BJ (cell line): Measurements from ENCODE around the gene CHMP6. TPM values are rescaled to one million over a fixed set of nuclear protein-coding genes. Genes with fewer than 3 reads are reported as not detected.
A peak's percentile ranks its signal among the peaks of the same experiment; 100 is the strongest.

ENCODE experiments used
- CTCF ChIA-PET: fragments of 350-600 bp; formaldehyde crosslinking; extraction: SDS; loops from one replicate; lab custom pipeline; 2021; ENCODE audit warnings: antibody characterized with exemption, inconsistent platforms; lab: Yijun Ruan, JAX
- POLR2A ChIA-PET: fragments of 300-600 bp; sonication (Branson Sonifier 250); formaldehyde crosslinking; extraction: SDS; loops from one replicate; lab custom pipeline; 2021; ENCODE audit warnings: antibody characterized with exemption; lab: Charles Lee
- DNase-seq: peaks from one replicate; pipeline ENCODE4 v3.0.0-alpha.2; 2011; ENCODE audit warnings: low read depth
- H3K27me3 ChIP-seq: 2 replicates; pipeline ENCODE4 v1.6.0; 2011; ENCODE audit warnings: low read length; ENCODE audit not compliant: control insufficient read depth, insufficient read depth
- H3K36me3 ChIP-seq: 2 replicates; pipeline ENCODE4 v1.5.1; 2011; ENCODE audit warnings: low read length; ENCODE audit not compliant: control insufficient read depth, insufficient read depth
- H3K4me3 ChIP-seq: 2 replicates; pipeline ENCODE4 v1.5.1; 2011; ENCODE audit warnings: low read depth, mild to moderate bottlenecking, control low read depth, low read length
- polyA plus RNA-seq: library from polyadenylated mRNA; depleted of rRNA; stranded (reverse); fragments of >200 nt; gene quantifications from 2 replicates; pipeline ENCODE4 v1.2.3, GENCODE V29; 2011
- TF ChIP-seq, protein P1 (sequence below): IDR thresholded peaks from 2 replicates; pipeline ENCODE4 v1.5.1; 2011; ENCODE audit warnings: low read depth, mild to moderate bottlenecking, control low read depth, inconsistent platforms, low read length, moderate library complexity; ENCODE audit not compliant: insufficient read depth

CHMP6 gene
- polyA plus RNA-seq, 1 experiment, result 30.7 TPM

DNA sequence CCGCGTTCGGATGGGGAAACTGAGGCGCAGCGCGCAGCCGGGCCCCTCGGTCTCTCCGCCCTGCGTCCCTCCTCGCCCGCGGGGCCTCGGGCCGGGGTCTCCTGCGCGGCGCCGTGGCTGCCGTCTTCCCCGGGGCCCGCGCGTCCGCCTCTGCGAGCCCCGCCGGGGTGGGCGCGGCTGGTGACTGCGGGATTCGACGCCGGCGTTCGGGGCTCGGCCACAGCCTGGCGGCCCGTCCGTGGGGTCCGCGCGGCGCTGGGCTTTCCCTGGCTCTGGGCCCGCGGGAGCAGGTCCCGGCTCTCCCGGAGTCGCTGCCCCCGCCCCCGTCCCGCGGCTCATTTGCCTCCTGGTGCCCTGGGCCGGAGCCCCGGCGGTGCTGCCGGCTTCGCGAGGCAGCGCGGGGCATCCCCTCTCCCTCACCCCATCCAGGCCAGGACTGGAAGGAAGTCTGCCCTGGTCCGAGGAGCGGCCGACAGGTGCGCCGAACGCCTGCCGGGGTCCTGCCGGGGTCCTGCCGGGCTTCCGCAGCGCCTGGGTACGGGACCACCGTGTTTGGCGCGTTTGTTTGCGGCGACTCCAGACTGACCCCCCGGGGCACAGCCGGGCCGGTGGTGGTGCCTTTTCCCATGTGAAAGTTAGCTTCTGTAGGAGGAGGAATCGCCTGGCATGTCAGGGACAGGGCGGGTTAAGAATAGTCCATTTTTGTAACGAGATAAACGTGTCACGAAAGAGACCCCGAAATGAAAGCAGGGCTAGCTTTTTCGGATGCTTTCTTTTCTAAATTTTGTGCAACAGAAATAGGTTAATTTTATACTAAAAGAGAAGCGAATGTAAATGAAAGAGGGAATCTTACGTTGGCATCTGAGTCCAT lies 671 bp downstream of the CHMP6 start:
- Histone ChIP-seq H3K27me3 (no peaks in the 10 kb centered on the region), H3K4me3 (peak overlapping the region; percentile 82), H3K36me3 (peaks cover 21% of the 10 kb centered on the region)
- ChIA-PET CTCF (interaction anchor here (0.7 to 2.5 kb wide), 6 partner anchors 13 to 109 kb away, joined by 3 to 11 read pairs (median 5); no protein-coding TSS in a partner anchor), POLR2A (no interaction called here)
- DNase-seq, result no peak
- TF ChIP-seq, protein P1, sequence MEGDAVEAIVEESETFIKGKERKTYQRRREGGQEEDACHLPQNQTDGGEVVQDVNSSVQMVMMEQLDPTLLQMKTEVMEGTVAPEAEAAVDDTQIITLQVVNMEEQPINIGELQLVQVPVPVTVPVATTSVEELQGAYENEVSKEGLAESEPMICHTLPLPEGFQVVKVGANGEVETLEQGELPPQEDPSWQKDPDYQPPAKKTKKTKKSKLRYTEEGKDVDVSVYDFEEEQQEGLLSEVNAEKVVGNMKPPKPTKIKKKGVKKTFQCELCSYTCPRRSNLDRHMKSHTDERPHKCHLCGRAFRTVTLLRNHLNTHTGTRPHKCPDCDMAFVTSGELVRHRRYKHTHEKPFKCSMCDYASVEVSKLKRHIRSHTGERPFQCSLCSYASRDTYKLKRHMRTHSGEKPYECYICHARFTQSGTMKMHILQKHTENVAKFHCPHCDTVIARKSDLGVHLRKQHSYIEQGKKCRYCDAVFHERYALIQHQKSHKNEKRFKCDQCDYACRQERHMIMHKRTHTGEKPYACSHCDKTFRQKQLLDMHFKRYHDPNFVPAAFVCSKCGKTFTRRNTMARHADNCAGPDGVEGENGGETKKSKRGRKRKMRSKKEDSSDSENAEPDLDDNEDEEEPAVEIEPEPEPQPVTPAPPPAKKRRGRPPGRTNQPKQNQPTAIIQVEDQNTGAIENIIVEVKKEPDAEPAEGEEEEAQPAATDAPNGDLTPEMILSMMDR, result no peak

DNA sequence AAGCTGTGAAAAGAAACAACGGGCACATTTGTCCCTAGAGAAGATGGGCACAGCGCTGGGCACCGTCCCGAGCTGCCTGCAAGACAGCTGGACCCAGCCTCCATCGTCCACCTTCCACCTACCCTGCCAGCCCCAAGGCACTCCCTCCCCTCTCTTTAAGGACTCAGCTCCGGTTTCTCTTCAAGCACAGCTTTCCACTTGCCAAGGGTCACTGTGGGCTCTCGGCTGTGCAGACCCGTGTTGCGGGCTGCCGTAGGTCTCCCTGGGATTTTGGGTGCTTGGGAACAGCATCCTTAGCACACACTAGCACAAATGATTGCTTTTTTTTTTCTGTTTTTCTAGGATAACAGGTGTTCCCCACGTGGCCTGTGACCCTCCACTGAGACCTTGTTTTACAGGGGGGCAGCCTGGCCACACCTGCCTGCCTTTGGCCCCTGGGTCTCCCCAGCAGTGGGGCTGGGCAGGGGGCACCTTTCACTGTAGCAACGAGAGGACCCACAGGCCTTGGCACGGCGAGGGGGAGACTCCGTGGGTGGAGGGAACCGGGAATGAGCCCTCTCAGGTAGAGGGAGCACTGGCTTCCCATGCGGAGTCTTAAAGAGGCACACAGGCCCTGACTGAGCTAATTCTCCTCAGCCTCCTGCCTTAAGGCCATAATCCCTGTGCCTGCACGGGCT lies 1.4 kb downstream of the CHMP6 start:
- ChIA-PET CTCF (interaction anchor here (0.7 to 2.5 kb wide), 4 partner anchors 12 to 104 kb away, joined by 3 to 11 read pairs (median 4); no protein-coding TSS in a partner anchor), POLR2A (no interaction called here)
- H3K4me3 ChIP-seq, result peak overlapping the region; percentile 82
- no peak for DNase-seq
- no peaks in the 10 kb centered on the region for H3K27me3 ChIP-seq
- H3K36me3 ChIP-seq, result peaks cover 26% of the 10 kb centered on the region
- TF ChIP-seq, protein P1, result no peak

DNA sequence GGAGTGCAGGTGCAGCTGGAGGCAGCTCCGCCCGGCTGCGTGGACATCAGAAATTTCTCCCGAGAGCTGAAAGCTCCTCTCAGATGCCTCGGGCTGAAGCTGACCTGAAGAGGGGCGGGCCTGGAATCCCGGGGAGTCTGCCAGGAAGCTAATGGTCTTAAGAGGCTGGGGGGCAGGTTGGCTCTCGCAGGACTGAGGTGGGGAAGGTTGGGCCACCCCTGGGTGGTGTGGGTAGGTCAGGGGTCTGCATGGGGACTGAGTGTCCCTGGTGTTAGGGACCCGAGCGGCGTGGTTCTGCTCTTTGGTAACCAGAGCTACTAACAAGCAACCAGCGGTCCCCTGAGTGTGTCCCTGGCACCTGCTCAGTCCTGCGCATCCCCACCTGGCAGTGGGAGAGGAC lies 3.5 kb downstream of the CHMP6 start:
- ChIA-PET CTCF (interaction anchor here (0.7 to 1.8 kb wide), 2 partner anchors 103 to 106 kb away, joined by 3 to 8 read pairs; no protein-coding TSS in a partner anchor), POLR2A (no interaction called here)
- H3K36me3 ChIP-seq, result peaks cover 38% of the 10 kb centered on the region
- H3K27me3 ChIP-seq, result no peaks in the 10 kb centered on the region
- DNase-seq, result no peak
- TF ChIP-seq, protein P1, result no peak
- no peak overlapping the region for H3K4me3 ChIP-seq

- TF ChIP-seq, protein P1, result no peak
- H3K4me3 ChIP-seq, result no peak overlapping the region
- peaks cover 38% of the 10 kb centered on the region for H3K36me3 ChIP-seq
- no peak for DNase-seq
- ChIA-PET CTCF (no interaction called here), POLR2A (no interaction called here)
- H3K27me3 ChIP-seq, result no peaks in the 10 kb centered on the region
Measured at GRCh38 chr17:80996422-80997305, 5.0 kb downstream of the CHMP6 start.
